CD14-positive monocyte (primary cell): ENCODE measurements around the gene SLC22A4. TPM values are rescaled to one million over a fixed set of nuclear protein-coding genes. Genes with fewer than 3 reads are reported as not detected.

Experiments used
- DNase-seq, 3 donors: peaks; one replicate each; pipeline ENCODE4 v3.0.0-alpha.2; 2011 to 2022
- H2AFZ ChIP-seq: 2 replicates; pipeline ENCODE4 v1.6.0; 2012; ENCODE audit warnings: mild to moderate bottlenecking, low read depth, low read length, inconsistent platforms; ENCODE audit not compliant: insufficient read depth, poor library complexity, severe bottlenecking
- H3K27ac ChIP-seq, 2 donors: 1 replicate in 1 of 2; 2 replicates in 1 of 2; pipeline ENCODE4 v1.5.1; 2012 to 2013; ENCODE audit warnings: low read length in 2 of 2, control low read depth in 1 of 2, inconsistent platforms in 1 of 2, low read depth in 1 of 2, mild to moderate bottlenecking in 1 of 2
- H3K27me3 ChIP-seq, 2 donors: one replicate each; pipeline versions ENCODE4 v1.6.0 to v1.6.1; 2011 to 2013; ENCODE audit warnings: low read length in 2 of 2; ENCODE audit not compliant: control insufficient read depth in 2 of 2, insufficient read depth in 2 of 2
- H3K36me3 ChIP-seq, 2 donors: replicated peaks in 1 of 2; 1 replicate in 1 of 2; 2 replicates in 1 of 2; pipeline versions ENCODE4 v1.5.1 to v1.6.1; 2012 to 2013; ENCODE audit warnings: low read length in 2 of 2, control low read depth in 1 of 2, inconsistent platforms in 1 of 2, mild to moderate bottlenecking in 1 of 2; ENCODE audit not compliant: insufficient read depth in 2 of 2, control insufficient read depth in 1 of 2
- H3K4me1 ChIP-seq, 2 donors: 1 replicate in 1 of 2; 2 replicates in 1 of 2; pipeline versions ENCODE4 v1.5.1 to v1.6.1; 2012 to 2013; ENCODE audit warnings: low read length in 2 of 2, control low read depth in 1 of 2, inconsistent platforms in 1 of 2, mild to moderate bottlenecking in 1 of 2, moderate library complexity in 1 of 2; ENCODE audit not compliant: insufficient read depth in 2 of 2, control insufficient read depth in 1 of 2
- H3K4me2 ChIP-seq: replicated peaks from 2 replicates; pipeline ENCODE3; 2012; ENCODE audit warnings: low read length, moderate library complexity, mild to moderate bottlenecking; ENCODE audit not compliant: poor library complexity, severe bottlenecking; ENCODE audit errors: extremely low read depth
- H3K4me3 ChIP-seq, 3 experiments: fragments of 200-600 bp in 1 of 3; sonication (generic) in 1 of 3; replicated peaks in 1 of 3; 1 replicate in 2 of 3; 2 replicates in 1 of 3; pipeline ENCODE4 v1.5.1; 2011 to 2013; ENCODE audit warnings: low read length in 3 of 3, mild to moderate bottlenecking in 3 of 3, control low read depth in 2 of 3, low read depth in 2 of 3, inconsistent platforms in 1 of 3, moderate library complexity in 1 of 3
- H3K79me2 ChIP-seq: 2 replicates; pipeline ENCODE4 v1.6.0; 2012; ENCODE audit warnings: mild to moderate bottlenecking, control low read depth, inconsistent platforms, low read length, moderate library complexity; ENCODE audit not compliant: insufficient read depth
- H3K9ac ChIP-seq: 2 replicates; pipeline ENCODE4 v1.6.0; 2017; ENCODE audit warnings: low read length, mild to moderate bottlenecking; ENCODE audit not compliant: insufficient read depth, poor library complexity, severe bottlenecking
- H3K9me3 ChIP-seq, 2 donors: replicated peaks in 1 of 2; 1 replicate in 1 of 2; 2 replicates in 1 of 2; pipeline versions ENCODE4 v1.5.1 to v1.6.1; 2012 to 2013; ENCODE audit warnings: low read length in 2 of 2, control low read depth in 1 of 2; ENCODE audit not compliant: control insufficient read depth in 1 of 2, insufficient read depth in 1 of 2
- H4K20me1 ChIP-seq: 2 replicates; pipeline ENCODE4 v1.6.0; 2012; ENCODE audit warnings: mild to moderate bottlenecking, low read length, control low read depth, moderate library complexity; ENCODE audit not compliant: insufficient read depth
- H3K27ac Mint-ChIP-seq, 7 donors: one replicate each; pipeline ENCODE4 v1.8.0; 2020; ENCODE audit warnings: mild to moderate bottlenecking in 7 of 7, mixed read lengths in 7 of 7, moderate library complexity in 6 of 7, inconsistent platforms in 2 of 7
- H3K27me3 Mint-ChIP-seq, 3 donors: one replicate each; pipeline ENCODE4 v1.8.0; 2021 to 2022; ENCODE audit warnings: low read depth in 3 of 3, mild to moderate bottlenecking in 3 of 3, mixed read lengths in 3 of 3, moderate library complexity in 3 of 3, inconsistent platforms in 1 of 3
- H3K36me3 Mint-ChIP-seq, 2 donors: one replicate each; pipeline ENCODE4 v1.8.0; 2020; ENCODE audit warnings: mixed read lengths in 2 of 2, inconsistent platforms in 1 of 2, mild to moderate bottlenecking in 1 of 2
- H3K4me1 Mint-ChIP-seq: one replicate; pipeline ENCODE4 v1.8.0; 2020; ENCODE audit warnings: mild to moderate bottlenecking, mixed read lengths
- H3K4me3 Mint-ChIP-seq, 2 donors: one replicate each; pipeline ENCODE4 v1.8.0; 2020; ENCODE audit warnings: mild to moderate bottlenecking in 2 of 2, mixed read lengths in 2 of 2, moderate library complexity in 1 of 2
- H3K9me3 Mint-ChIP-seq, 7 donors: one replicate each; pipeline ENCODE4 v1.8.0; 2020 to 2022; ENCODE audit warnings: mixed read lengths in 7 of 7, mild to moderate bottlenecking in 6 of 7, moderate library complexity in 6 of 7, inconsistent platforms in 2 of 7
- WGBS: methylation state at CpG from one replicate; pipeline ENCODE4 v1.1.5; 2013; ENCODE audit warnings: missing lambda C conversion rate; ENCODE audit not compliant: insufficient coverage; 5-methylcytosine and 5-hydroxymethylcytosine counted together
- intact Hi-C, 2 donors: fragments of 100-400 bp; cut with micrococcal nuclease; formaldehyde crosslinking; loops; one replicate each; pipeline versions ENCODE4 v1.15.0 to v1.15.1; 2023
- polyA plus RNA-seq, 3 donors: library from polyadenylated mRNA; depleted of rRNA in 1 of 3; unstranded in 2 of 3; stranded (reverse) in 1 of 3; fragments of 300-500 nt in 2 of 3; fragments of >200 nt in 1 of 3; fragmentation: Illumina TruSeq in 2 of 3; gene quantifications; 1 replicate in 2 of 3; 2 replicates in 1 of 3; pipeline ENCODE4 v1.2.3, GENCODE V29; 2012 to 2021
- TF ChIP-seq, protein P1 (sequence below): fragments of 200-600 bp; IDR thresholded peaks from one replicate; pipeline ENCODE4 v1.8.0; 2022; ENCODE audit warnings: antibody characterized with exemption, mild to moderate bottlenecking

Gene SLC22A4
- polyA plus RNA-seq, 3 donors, result 7.2 to 13.0 (median 12.2) TPM

DNA sequence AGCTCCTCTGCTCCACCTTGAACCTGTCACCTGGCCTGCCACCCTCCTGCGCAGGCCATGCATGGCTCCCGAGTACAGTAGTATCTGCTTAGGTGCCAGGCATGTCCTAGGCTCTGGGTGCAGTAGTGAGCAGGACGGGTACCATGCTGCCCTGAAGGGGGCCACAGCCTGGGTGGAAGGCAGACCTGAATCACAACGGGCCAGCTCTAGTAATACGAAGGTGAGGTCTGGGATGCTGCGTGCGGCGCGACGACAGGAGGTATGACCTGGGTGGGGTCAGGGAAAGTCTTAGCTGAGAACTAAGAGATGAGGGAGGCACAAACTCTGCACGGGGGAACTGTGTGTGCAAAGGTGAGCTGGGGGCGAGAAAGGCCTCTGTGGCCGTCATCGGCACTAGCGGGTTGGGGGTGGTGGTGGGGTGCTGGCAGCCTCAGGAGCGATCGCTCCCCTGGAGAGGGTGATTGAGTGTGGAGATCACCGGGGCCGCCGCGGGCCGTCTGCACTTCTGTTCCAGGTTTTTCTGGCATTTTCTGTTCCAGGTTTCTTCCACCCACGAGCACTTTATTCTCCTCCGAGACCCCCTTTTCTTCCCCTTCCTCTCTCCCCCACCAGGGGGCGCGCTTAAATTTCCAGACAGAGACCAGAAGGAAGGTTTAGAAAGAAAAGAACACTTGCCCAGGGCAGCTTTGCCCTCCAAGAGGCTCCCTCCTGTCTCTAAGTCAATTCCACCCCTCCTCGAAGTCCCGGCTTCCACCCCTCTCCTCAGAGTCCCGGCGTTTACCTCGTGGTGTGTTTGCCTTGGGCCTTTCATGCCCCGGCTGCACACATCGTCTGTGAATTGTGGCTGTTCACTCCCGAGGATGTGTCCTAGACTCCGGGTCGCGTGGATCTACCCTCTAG is 21.6 kb upstream of the SLC22A4 start:
- H3K27me3 ChIP-seq, result no peaks in the 10 kb centered on the region
- H3K27ac Mint-ChIP-seq, result peak overlapping the region in 2 of 7 donors; percentile 70 to 78
- no peaks in the 10 kb centered on the region for H3K79me2 ChIP-seq
- H3K9me3 Mint-ChIP-seq, result no peaks in the 10 kb centered on the region
- H3K9ac ChIP-seq, result no peak overlapping the region
- H3K27ac ChIP-seq, result no peak overlapping the region
- H3K36me3 Mint-ChIP-seq, result peaks cover 2% of the 10 kb centered on the region in 2 donors
- intact Hi-C loops, result loop anchor here (5.0 to 10.0 kb wide), 2 partner anchors 50 to 52 kb away; no protein-coding TSS in a partner anchor
- TF ChIP-seq, protein P1, sequence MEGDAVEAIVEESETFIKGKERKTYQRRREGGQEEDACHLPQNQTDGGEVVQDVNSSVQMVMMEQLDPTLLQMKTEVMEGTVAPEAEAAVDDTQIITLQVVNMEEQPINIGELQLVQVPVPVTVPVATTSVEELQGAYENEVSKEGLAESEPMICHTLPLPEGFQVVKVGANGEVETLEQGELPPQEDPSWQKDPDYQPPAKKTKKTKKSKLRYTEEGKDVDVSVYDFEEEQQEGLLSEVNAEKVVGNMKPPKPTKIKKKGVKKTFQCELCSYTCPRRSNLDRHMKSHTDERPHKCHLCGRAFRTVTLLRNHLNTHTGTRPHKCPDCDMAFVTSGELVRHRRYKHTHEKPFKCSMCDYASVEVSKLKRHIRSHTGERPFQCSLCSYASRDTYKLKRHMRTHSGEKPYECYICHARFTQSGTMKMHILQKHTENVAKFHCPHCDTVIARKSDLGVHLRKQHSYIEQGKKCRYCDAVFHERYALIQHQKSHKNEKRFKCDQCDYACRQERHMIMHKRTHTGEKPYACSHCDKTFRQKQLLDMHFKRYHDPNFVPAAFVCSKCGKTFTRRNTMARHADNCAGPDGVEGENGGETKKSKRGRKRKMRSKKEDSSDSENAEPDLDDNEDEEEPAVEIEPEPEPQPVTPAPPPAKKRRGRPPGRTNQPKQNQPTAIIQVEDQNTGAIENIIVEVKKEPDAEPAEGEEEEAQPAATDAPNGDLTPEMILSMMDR, result peak; percentile 93
- H2AFZ ChIP-seq, result peak overlapping the region; percentile 54
- H3K4me3 Mint-ChIP-seq, result peak overlapping the region; percentile 74 to 86
- H3K4me1 ChIP-seq, result peaks cover 3 to 17% of the 10 kb centered on the region in 2 donors
- peak; percentile 42 to 56 (median 47) for DNase-seq
- H3K4me2 ChIP-seq, result peak overlapping the region; percentile 39
- H3K4me3 ChIP-seq, result peak overlapping the region in 1 of 3 experiments; percentile 29
- H3K4me1 Mint-ChIP-seq, result peaks cover 21% of the 10 kb centered on the region
- H4K20me1 ChIP-seq, result no peaks in the 10 kb centered on the region
- peaks cover 8 to 18% (median 15%) of the 10 kb centered on the region in 3 donors for H3K27me3 Mint-ChIP-seq
- 58% methylated on average over 27 of the region's 37 CpGs for WGBS
- no peaks in the 10 kb centered on the region for H3K9me3 ChIP-seq
- no peaks in the 10 kb centered on the region for H3K36me3 ChIP-seq

DNA sequence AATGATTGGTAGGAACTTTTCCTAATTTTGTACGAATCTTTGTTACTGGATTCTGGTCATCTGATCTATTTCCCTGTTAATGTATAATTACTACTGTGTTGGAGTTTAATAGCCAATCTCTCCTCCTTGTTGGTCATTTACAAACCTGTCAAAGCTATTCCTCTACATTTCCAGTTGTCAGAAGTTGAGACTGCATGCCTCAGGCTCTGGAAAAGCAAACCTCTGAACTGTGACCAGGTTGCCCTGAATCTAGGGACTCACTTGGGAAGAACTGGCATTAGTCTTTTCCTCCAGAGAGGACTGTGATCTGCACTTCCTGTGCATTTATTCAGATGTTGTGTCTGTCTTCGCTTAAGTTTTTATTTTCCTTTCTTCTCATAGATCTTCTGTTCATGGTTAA is 20.6 kb upstream of the SLC22A4 start:
- Histone ChIP-seq H3K36me3 (no peaks in the 10 kb centered on the region), H3K4me1 (peaks cover 3 to 19% of the 10 kb centered on the region in 2 donors), H3K79me2 (no peaks in the 10 kb centered on the region), H3K4me3 (no peak overlapping the region), H3K9me3 (no peaks in the 10 kb centered on the region), H2AFZ (no peak overlapping the region), H3K27ac (no peak overlapping the region), H3K4me2 (no peak overlapping the region), H4K20me1 (no peaks in the 10 kb centered on the region), H3K9ac (no peak overlapping the region), H3K27me3 (no peaks in the 10 kb centered on the region)
- H3K27me3 Mint-ChIP-seq, result peaks cover 8 to 16% (median 15%) of the 10 kb centered on the region in 3 donors
- TF ChIP-seq, protein P1, result no peak
- peaks cover 2% of the 10 kb centered on the region in 2 donors for H3K36me3 Mint-ChIP-seq
- H3K4me1 Mint-ChIP-seq, result peaks cover 22% of the 10 kb centered on the region
- no peak overlapping the region for H3K27ac Mint-ChIP-seq
- no peak overlapping the region for H3K4me3 Mint-ChIP-seq
- H3K9me3 Mint-ChIP-seq, result no peaks in the 10 kb centered on the region
- DNase-seq, result no peak
- intact Hi-C loops, result loop anchor here (5.0 to 10.0 kb wide), 2 partner anchors 49 to 51 kb away; no protein-coding TSS in a partner anchor
- no CpG with 5 or more reads among the region's 2 CpGs for WGBS
